Measurements from ENCODE around the gene CHST11. TPM values are rescaled to one million over a fixed set of nuclear protein-coding genes. Genes with fewer than 3 reads are reported as not detected.

The CHST11 gene
- total and polyA plus RNA-seq, 10 of the 15 experiments (the other 5 are each of a cell fraction or from before 2014, with no cell fraction given) = 1.9 to 38.1 (median 17.2) TPM

DNA sequence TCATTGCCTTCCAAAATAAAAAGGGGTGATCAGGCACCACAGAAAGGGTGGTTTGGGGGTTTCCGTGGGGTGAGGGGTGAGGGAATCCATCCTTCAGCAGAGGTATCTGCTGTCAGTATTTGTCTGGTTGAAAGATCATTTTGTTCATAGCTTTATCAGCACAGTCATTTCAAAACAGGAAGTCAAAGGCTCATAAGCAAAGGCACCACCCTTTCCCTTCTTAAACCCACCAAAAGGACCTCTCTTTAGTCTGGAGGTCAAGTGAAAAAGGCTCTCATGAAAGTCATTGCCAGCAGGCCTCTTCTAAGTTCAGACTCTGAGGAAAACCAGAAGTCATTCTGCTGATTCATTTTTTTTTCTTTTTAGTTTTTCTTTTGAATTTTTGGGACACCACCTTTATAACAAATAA, 6.2 kb downstream of the CHST11 start (continued):
- TF ChIP-seq ATF7 (IDR thresholded peaks at IDR 0.05; ENCODE audit: low read depth) (peak; percentile 73), BMI1 (IDR thresholded peaks at IDR 0.05; ENCODE audit: borderline replicate concordance) (0 out of 2 replicates have a peak, but pooled peaks have one; percentile 30), KDM1A (IDR thresholded peaks at IDR 0.05; ENCODE audit: borderline replicate concordance) (no peak), NBN (IDR thresholded peaks at IDR 0.05) (peak; percentile 85), EZH2 (IDR thresholded peaks at IDR 0.05; ENCODE audit: borderline replicate concordance, control insufficient read depth, low read depth, low read length) (no peak), NFXL1 (IDR thresholded peaks at IDR 0.05; ENCODE audit: borderline replicate concordance) (no peak), MYB (IDR thresholded peaks at IDR 0.05; ENCODE audit: borderline replicate concordance, low read depth, low read length) (no peak), EP300 (IDR thresholded peaks at IDR 0.05; ENCODE audit: borderline replicate concordance in 1 of 2, control insufficient read depth in 1 of 2, low read depth in 2 of 2, low read length in 2 of 2) (peak; percentile 25 to 85; a peak in 3 of 4 replicates), ZZZ3 (IDR thresholded peaks at IDR 0.05; ENCODE audit: control insufficient read depth, insufficient read length, low read depth) (no peak), POU2F2 (IDR thresholded peaks at IDR 0.05; ENCODE audit: borderline replicate concordance, low read depth, low read length) (peak; percentile 52; the same call in 1 of the 3 replicates), POLR2AphosphoS2 (IDR thresholded peaks at IDR 0.05; ENCODE audit: low read depth, low read length) (no peak), GATAD2B (conservative IDR thresholded peaks at IDR 0.05; ENCODE audit: low read depth) (no peak; the same call in none of the 2 replicates), ZNF24 (IDR thresholded peaks at IDR 0.05) (0 out of 2 replicates have a peak, but pooled peaks have one; percentile 14), WRNIP1 (IDR thresholded peaks at IDR 0.05; ENCODE audit: borderline replicate concordance, low read depth, low read length) (no peak), NR2F1 (conservative IDR thresholded peaks at IDR 0.05) (peak; percentile 93)
- TF ChIP-seq, protein P1, sequence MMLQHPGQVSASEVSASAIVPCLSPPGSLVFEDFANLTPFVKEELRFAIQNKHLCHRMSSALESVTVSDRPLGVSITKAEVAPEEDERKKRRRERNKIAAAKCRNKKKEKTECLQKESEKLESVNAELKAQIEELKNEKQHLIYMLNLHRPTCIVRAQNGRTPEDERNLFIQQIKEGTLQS (IDR thresholded peaks at IDR 0.05; ENCODE audit: borderline replicate concordance, extremely low read depth, low read depth, low read length) = no peak
- TF ChIP-seq, protein P2, sequence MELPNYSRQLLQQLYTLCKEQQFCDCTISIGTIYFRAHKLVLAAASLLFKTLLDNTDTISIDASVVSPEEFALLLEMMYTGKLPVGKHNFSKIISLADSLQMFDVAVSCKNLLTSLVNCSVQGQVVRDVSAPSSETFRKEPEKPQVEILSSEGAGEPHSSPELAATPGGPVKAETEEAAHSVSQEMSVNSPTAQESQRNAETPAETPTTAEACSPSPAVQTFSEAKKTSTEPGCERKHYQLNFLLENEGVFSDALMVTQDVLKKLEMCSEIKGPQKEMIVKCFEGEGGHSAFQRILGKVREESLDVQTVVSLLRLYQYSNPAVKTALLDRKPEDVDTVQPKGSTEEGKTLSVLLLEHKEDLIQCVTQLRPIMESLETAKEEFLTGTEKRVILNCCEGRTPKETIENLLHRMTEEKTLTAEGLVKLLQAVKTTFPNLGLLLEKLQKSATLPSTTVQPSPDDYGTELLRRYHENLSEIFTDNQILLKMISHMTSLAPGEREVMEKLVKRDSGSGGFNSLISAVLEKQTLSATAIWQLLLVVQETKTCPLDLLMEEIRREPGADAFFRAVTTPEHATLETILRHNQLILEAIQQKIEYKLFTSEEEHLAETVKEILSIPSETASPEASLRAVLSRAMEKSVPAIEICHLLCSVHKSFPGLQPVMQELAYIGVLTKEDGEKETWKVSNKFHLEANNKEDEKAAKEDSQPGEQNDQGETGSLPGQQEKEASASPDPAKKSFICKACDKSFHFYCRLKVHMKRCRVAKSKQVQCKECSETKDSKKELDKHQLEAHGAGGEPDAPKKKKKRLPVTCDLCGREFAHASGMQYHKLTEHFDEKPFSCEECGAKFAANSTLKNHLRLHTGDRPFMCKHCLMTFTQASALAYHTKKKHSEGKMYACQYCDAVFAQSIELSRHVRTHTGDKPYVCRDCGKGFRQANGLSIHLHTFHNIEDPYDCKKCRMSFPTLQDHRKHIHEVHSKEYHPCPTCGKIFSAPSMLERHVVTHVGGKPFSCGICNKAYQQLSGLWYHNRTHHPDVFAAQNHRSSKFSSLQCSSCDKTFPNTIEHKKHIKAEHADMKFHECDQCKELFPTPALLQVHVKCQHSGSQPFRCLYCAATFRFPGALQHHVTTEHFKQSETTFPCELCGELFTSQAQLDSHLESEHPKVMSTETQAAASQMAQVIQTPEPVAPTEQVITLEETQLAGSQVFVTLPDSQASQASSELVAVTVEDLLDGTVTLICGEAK (IDR thresholded peaks at IDR 0.05; ENCODE audit: borderline replicate concordance) = peak; percentile 87
- TF ChIP-seq, protein P3, sequence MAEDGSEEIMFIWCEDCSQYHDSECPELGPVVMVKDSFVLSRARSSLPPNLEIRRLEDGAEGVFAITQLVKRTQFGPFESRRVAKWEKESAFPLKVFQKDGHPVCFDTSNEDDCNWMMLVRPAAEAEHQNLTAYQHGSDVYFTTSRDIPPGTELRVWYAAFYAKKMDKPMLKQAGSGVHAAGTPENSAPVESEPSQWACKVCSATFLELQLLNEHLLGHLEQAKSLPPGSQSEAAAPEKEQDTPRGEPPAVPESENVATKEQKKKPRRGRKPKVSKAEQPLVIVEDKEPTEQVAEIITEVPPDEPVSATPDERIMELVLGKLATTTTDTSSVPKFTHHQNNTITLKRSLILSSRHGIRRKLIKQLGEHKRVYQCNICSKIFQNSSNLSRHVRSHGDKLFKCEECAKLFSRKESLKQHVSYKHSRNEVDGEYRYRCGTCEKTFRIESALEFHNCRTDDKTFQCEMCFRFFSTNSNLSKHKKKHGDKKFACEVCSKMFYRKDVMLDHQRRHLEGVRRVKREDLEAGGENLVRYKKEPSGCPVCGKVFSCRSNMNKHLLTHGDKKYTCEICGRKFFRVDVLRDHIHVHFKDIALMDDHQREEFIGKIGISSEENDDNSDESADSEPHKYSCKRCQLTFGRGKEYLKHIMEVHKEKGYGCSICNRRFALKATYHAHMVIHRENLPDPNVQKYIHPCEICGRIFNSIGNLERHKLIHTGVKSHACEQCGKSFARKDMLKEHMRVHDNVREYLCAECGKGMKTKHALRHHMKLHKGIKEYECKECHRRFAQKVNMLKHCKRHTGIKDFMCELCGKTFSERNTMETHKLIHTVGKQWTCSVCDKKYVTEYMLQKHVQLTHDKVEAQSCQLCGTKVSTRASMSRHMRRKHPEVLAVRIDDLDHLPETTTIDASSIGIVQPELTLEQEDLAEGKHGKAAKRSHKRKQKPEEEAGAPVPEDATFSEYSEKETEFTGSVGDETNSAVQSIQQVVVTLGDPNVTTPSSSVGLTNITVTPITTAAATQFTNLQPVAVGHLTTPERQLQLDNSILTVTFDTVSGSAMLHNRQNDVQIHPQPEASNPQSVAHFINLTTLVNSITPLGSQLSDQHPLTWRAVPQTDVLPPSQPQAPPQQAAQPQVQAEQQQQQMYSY (CRISPR knock-in tag; IDR thresholded peaks at IDR 0.05) = no peak
- TF ChIP-seq, protein P4, sequence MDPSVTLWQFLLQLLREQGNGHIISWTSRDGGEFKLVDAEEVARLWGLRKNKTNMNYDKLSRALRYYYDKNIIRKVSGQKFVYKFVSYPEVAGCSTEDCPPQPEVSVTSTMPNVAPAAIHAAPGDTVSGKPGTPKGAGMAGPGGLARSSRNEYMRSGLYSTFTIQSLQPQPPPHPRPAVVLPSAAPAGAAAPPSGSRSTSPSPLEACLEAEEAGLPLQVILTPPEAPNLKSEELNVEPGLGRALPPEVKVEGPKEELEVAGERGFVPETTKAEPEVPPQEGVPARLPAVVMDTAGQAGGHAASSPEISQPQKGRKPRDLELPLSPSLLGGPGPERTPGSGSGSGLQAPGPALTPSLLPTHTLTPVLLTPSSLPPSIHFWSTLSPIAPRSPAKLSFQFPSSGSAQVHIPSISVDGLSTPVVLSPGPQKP (IDR thresholded peaks at IDR 0.05; ENCODE audit: low read depth, low read length) = no peak
- TF ChIP-seq, protein P5, sequence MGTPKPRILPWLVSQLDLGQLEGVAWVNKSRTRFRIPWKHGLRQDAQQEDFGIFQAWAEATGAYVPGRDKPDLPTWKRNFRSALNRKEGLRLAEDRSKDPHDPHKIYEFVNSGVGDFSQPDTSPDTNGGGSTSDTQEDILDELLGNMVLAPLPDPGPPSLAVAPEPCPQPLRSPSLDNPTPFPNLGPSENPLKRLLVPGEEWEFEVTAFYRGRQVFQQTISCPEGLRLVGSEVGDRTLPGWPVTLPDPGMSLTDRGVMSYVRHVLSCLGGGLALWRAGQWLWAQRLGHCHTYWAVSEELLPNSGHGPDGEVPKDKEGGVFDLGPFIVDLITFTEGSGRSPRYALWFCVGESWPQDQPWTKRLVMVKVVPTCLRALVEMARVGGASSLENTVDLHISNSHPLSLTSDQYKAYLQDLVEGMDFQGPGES (IDR thresholded peaks at IDR 0.05) = no peak
